H1 (cell line): ENCODE measurements around the gene DKKL1. TPM values are rescaled to one million over a fixed set of nuclear protein-coding genes. Genes with fewer than 3 reads are reported as not detected.

ENCODE experiments used
- CHD1 ChIP-seq: IDR thresholded peaks from 2 replicates; pipeline ENCODE4 v1.6.1; 2012; ENCODE audit warnings: low read depth, low read length, improper control_type of control experiment
- CHD7 ChIP-seq: fragments of 300-600 bp; sonication (generic); IDR thresholded peaks from 2 replicates; pipeline ENCODE4 v1.7.1; 2012; ENCODE audit warnings: low read length, moderate library complexity, mild to moderate bottlenecking, inconsistent platforms; ENCODE audit not compliant: insufficient replicate concordance
- KDM5A ChIP-seq: fragments of 200-600 bp; IDR thresholded peaks from 2 replicates; pipeline ENCODE4 v1.7.1; 2012; ENCODE audit warnings: mild to moderate bottlenecking, low read length, inconsistent platforms, mixed read lengths
- MAX ChIP-seq: IDR thresholded peaks from 2 replicates; pipeline ENCODE4 v1.6.1; 2012; ENCODE audit warnings: inconsistent platforms
- NRF1 ChIP-seq: IDR thresholded peaks from 2 replicates; pipeline ENCODE4 v1.6.1; 2011; ENCODE audit warnings: mild to moderate bottlenecking, low read depth, low read length, improper control_type of control experiment
- POLR2AphosphoS5 ChIP-seq: IDR thresholded peaks from 2 replicates; pipeline ENCODE4 v1.6.1; 2011; ENCODE audit warnings: low read depth, low read length
- RNF2 ChIP-seq: fragments of 200-900, 300-1000 bp; sonication (generic); IDR thresholded peaks from 2 replicates; pipeline ENCODE4 v1.7.1; 2016; ENCODE audit warnings: borderline replicate concordance, low read depth, mild to moderate bottlenecking, antibody characterized with exemption, low read length; ENCODE audit not compliant: poor library complexity, severe bottlenecking; ENCODE audit errors: missing control alignments
- RXRA ChIP-seq: IDR thresholded peaks from 2 replicates; pipeline ENCODE4 v1.6.1; 2011; ENCODE audit warnings: low read depth, mild to moderate bottlenecking, low read length, moderate library complexity; ENCODE audit not compliant: insufficient read depth
- polyA plus RNA-seq, 7 experiments: library from polyadenylated mRNA; depleted of rRNA in 3 of 7; stranded (reverse) in 5 of 7; unstranded in 2 of 7; fragments of >200 nt in 5 of 7; fragments of 200-250 nt in 2 of 7; gene quantifications; 1 replicate in 5 of 7; 2 replicates in 1 of 7; 4 replicates in 1 of 7; pipeline versions ENCODE4 v1.2.1 to v1.2.3, GENCODE V29; 2011 to 2013; ENCODE audit warnings: missing spikeins in 2 of 7, mixed read lengths in 2 of 7
- total RNA-seq: library from RNA; stranded (reverse); fragmentation: NEBNext Ultra II Directional; extraction: Animal tissue kit (Norgen Biotek cat#: 25700); gene quantifications from 2 replicates; pipeline ENCODE4 v1.2.1, GENCODE V29; 2021
- TF ChIP-seq, protein P1 (sequence below): IDR thresholded peaks from 2 replicates; pipeline ENCODE4 v1.6.1; 2011; ENCODE audit warnings: low read depth, mild to moderate bottlenecking, low read length; ENCODE audit not compliant: insufficient read depth

DKKL1 gene
- total and polyA plus RNA-seq, 2 of the 8 experiments (the other 6 are each of a cell fraction or from before 2014, with no cell fraction given), result 2.6 to 6.8 TPM

- no peak for TF ChIP-seq CHD7
- TF ChIP-seq NRF1, result no peak
- TF ChIP-seq MAX, result peak; percentile 100
- TF ChIP-seq POLR2AphosphoS5, result peak; percentile 80; the same call in 1 of the 2 replicates
- no peak for TF ChIP-seq RXRA
- TF ChIP-seq, protein P1, sequence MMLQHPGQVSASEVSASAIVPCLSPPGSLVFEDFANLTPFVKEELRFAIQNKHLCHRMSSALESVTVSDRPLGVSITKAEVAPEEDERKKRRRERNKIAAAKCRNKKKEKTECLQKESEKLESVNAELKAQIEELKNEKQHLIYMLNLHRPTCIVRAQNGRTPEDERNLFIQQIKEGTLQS, result no peak
- no peak for TF ChIP-seq KDM5A
- TF ChIP-seq RNF2, result peak; percentile 61
- TF ChIP-seq CHD1, result no peak
These were observed 24.2 kb upstream of the DKKL1 start (continued) for GRCh38 chr19:49339301-49340068.
